K562 (cell line): ENCODE data around the gene MAP2K7. TPM values are rescaled to one million over a fixed set of nuclear protein-coding genes. Genes with fewer than 3 reads are reported as not detected.

Experiments used
- JUND ChIP-seq, 2 experiments: IDR thresholded peaks; 2 replicates in 1 of 2; 3 replicates in 1 of 2; pipeline ENCODE4 v1.6.1; 2011; ENCODE audit warnings: borderline replicate concordance in 2 of 2, low read depth in 2 of 2, low read length in 2 of 2, improper control_type of control experiment in 1 of 2, missing biosample characterization in 1 of 2, missing genetic modification characterization in 1 of 2, missing genetic modification reagents in 1 of 2
- MGA ChIP-seq: fragments of 450-650 bp; IDR thresholded peaks from 2 replicates; pipeline ENCODE4 v1.6.1; 2016; ENCODE audit warnings: mild to moderate bottlenecking, moderate library complexity
- NFYB ChIP-seq: IDR thresholded peaks from 2 replicates; pipeline ENCODE4 v1.6.1; 2011; ENCODE audit warnings: mild to moderate bottlenecking, moderate library complexity; ENCODE audit not compliant: insufficient read length; ENCODE audit errors: extremely low read depth
- TFAP4 ChIP-seq: sonication (generic); formaldehyde crosslinking; IDR thresholded peaks from 2 replicates; pipeline ENCODE4 v1.8.0; 2022; ENCODE audit warnings: missing genetic modification reagents, mild to moderate bottlenecking, moderate library complexity, borderline replicate concordance
- YBX1 ChIP-seq: fragments of 450-650 bp; IDR thresholded peaks from 2 replicates; pipeline ENCODE4 v1.7.1; 2016; ENCODE audit warnings: mild to moderate bottlenecking
- ZNF384 ChIP-seq: IDR thresholded peaks from 2 replicates; pipeline ENCODE4 v1.6.1; 2012; ENCODE audit warnings: low read depth, low read length, improper control_type of control experiment
- ZNF436 ChIP-seq: fragments of 250-450, 450-650 bp; sonication (Bioruptor Pico); formaldehyde crosslinking; IDR thresholded peaks from 2 replicates; pipeline ENCODE4 v1.7.0; 2020; ENCODE audit warnings: mild to moderate bottlenecking
- polyA plus RNA-seq, 8 experiments: library from polyadenylated mRNA; depleted of rRNA in 4 of 8; stranded (reverse) in 5 of 8; unstranded in 3 of 8; fragments of >200 nt; fragmentation: Nextera tagmentation in 2 of 8; fragmentation: Illumina TruSeq in 1 of 8; extraction: Ambion mirVana in 2 of 8; extraction: Trizol in 1 of 8; gene quantifications; 2 replicates each; pipeline versions ENCODE4 v1.2.1 to v1.2.3, GENCODE V29; 2011 to 2014; ENCODE audit warnings: inconsistent platforms in 1 of 8, missing spikeins in 1 of 8
- total RNA-seq, 7 experiments: library from RNA; depleted of rRNA in 6 of 7; stranded (reverse); fragments of >200 nt in 6 of 7; fragmentation: Illumina TruSeq in 2 of 7; extraction: Trizol in 2 of 7; gene quantifications; 2 replicates each; pipeline versions ENCODE4 v1.2.1 to v1.2.3, GENCODE V29; 2011 to 2021; ENCODE audit warnings: low replicate concordance in 1 of 7

Gene MAP2K7
- total and polyA plus RNA-seq, 9 of the 15 experiments (the other 6 are each of a cell fraction or from before 2014, with no cell fraction given), result 0.51 to 45.8 (median 14.1) TPM

GRCh38 chr19:7908078-7908699 is 4.5 kb downstream of the MAP2K7 start (continued):
- no peak for TF ChIP-seq MGA
- no peak for TF ChIP-seq YBX1
- TF ChIP-seq ZNF384, result peak; percentile 97
- TF ChIP-seq NFYB, result no peak
- no peak for TF ChIP-seq TFAP4 (CRISPR knock-in tag)
- TF ChIP-seq ZNF436 (CRISPR knock-in tag), result no peak
- TF ChIP-seq JUND (IDR thresholded peaks at IDR 0.05; ENCODE audit: borderline replicate concordance, low read depth, low read length), result 0 out of 2 replicates have a peak, but pooled peaks have one; percentile 33
- TF ChIP-seq JUND (tag; IDR thresholded peaks at IDR 0.05; ENCODE audit: borderline replicate concordance, low read depth, low read length), result peak; percentile 41; the same call in 1 of the 3 replicates
